ENCODE measurements around the gene TMEM125. TPM values are rescaled to one million over a fixed set of nuclear protein-coding genes. Genes with fewer than 3 reads are reported as not detected.

TMEM125 gene
- not detected for total RNA-seq

DNA sequence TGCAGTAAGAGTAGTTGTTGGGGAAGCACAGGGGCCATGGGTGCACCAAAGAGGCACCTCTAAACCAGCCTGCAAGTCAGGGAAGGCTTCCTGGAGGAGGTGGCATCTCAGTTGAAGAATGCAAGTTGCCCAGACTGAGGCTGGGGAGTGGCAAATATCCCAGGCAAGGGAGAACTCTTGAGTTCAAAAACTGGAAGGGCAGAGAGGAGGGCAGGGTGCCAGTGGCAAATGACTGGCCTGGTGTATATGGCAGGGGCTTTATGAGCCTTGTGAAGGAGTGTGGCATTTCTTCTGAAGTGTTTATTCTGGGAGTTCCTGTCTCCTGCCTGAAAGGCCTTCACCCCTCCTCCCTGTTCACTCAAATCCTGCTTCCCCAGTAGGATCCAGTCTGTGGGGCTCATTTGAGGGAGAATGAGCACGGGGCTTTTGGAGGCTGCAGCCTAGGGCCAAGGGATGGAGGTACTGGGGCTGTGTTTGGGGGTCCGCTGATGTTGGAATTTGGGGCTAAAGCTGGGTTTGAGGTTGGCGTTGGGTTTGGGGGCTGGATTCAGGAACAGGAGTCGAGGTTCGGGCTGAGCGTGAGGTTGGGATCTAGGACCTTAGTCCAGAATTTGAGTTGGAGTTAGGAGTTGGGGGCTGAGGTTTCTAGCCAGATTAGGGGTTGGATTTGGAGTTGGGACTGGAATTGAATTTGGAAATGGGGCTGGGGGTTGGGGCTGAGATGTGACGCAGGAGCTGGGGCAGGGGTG, at the start of gene TMEM125:
Gene TMEM125, plus strand, starts transcription at position 357 of the 749 bp plus-strand sequence. CDS start 2,740 bp downstream, outside the sequence.
- CTCF ChIA-PET, result interaction anchor here (0.9 kb wide), 1 partner anchor 24 kb away, joined by 3 read pairs; no protein-coding TSS in a partner anchor
- POLR2A ChIA-PET, result no interaction called here

DNA sequence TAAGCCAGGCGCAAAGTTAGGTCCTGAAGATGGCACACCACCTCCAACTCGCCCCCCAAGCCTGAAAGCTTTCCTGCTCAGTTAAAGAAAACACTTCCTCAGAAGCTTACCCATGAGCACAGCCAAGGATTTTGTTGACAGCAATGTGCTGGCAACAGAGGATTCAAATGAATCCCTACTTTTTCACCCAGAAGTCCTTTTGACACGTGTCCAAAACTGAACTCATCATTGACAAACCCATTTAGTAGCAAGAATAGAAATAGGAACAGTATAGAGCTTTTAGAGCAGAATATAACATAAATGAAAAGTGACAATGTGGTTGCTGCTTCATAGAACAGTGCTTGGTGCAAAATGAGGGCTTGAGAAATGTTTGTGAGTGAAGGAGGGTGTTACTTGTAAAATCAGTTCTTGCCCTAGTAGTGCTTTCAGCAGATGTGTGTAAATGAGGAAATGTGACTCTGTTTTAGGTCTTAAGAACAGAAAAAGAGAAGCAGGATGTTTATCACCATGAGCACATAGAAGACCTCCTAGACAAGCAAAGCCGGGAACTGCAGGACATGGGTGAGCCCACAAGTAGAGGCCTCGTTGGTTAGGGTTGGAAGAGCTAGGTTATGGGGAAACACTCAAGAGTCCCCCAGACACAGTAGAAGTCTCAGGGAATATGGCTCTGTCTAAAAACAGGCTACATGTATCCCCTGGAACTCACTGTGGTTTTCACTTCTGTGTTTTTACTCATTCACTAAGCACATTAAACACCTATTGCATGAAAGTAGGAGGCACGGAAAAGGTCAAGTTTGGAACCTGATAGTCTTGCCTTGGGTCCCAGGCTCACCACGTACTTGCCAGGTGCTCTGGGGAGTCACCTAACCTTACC, 48.6 kb upstream of the TMEM125 start:
- ChIA-PET CTCF (interaction anchor here (1.3 kb wide), 1 partner anchor 17 kb away, joined by 3 read pairs; no protein-coding TSS in a partner anchor), POLR2A (no interaction called here)

DNA sequence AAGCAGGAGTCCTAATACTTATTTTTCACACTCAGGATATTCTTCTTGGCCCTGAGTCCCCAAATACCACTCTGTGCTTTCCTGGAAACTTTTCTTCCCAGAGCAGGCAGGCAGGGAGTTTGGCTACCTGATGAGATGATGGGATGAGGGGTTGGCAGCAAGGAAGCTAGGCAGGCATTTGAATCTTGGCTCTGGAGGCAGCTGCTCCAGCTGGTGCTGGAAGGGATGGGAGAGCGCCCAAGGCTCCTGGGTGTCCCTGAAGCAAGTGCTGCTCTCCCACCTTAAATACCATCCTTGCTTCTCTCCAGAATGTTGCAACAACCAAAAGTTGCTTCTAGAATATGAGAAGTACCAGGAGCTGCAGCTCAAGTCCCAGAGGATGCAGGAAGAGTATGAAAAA, 48.0 kb upstream of the TMEM125 start:
- ChIA-PET CTCF (no interaction called here), POLR2A (no interaction called here)

DNA sequence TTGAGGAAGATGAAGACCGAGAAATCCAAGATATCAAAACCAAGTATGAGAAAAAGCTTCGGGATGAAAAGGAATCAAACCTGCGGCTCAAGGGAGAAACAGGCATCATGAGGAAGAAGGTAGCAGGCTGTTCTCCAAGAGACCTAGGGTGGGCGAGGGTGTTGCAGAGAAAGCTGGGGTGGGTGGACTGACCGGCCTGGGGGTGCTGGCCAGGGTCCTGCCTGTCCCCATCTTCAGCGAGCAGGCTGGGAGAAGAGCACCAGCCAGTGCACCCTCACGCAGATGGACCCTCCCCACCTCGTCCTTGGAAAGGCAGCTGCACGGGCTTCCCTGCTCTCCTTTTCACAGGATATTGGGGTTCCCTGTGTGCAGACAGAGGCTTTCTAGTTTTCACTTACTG, 46.9 kb upstream of the TMEM125 start:
- ChIA-PET POLR2A (no interaction called here), CTCF (interaction anchor here (1.1 kb wide), 1 partner anchor 192 kb away, joined by 3 read pairs; no protein-coding TSS in a partner anchor)

DNA sequence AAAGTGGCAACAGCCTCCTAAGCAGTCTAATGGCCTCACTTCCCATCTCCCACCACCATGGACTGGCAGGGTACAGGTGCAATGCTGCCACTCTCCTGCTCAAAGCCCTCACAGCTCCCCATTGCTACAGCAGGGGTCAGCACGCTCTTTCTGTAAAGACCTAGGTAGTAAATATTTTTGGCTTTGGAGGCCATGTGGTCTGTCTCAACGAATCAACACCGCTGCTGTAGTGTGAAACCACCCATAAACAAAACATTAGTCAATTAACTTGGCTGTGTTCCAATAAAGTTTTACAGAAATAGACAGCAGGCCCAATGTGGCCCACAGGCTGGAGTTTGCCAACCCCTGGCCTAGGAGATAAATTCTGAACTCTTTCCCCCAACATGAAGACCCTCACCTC, 44.6 kb upstream of the TMEM125 start:
- POLR2A ChIA-PET, result no interaction called here
- CTCF ChIA-PET, result interaction anchor here (1.1 kb wide), 1 partner anchor 189 kb away, joined by 5 read pairs; no protein-coding TSS in a partner anchor

DNA sequence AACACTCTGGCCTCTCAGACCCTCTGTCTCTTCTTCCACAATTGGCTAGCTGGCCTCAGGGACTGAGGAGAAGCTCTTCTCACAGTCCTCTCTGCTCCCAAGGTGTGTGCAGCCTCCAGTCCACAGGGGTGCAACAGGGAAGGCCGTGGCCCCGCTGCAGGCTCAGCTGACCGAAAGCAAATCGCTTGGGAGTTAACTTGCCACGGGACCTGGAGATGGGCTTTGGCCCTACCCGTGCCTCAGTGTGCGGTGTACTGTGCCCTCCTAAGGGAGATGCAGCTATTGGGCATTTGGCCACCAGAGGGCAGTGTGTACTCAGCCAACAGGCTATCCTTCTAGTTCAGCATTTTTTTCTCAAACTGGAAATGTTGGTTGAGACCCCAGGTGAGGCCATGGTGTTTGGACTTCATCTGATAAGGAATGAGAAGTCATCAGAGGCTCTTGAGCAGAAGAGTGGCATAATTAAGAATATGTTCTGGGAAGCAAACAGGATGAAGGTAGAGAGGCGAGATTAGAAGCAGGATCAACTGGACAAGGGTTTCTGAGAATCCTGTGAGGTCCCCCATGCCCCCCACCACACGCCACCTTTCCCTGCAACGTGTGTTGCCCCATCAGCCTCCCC, 42.5 kb upstream of the TMEM125 start:
- CTCF ChIA-PET, result interaction anchor here (0.5 to 4.3 kb wide), 19 partner anchors 8 to 716 kb away, joined by 3 to 35 read pairs (median 3); partner anchors contain the start of gene CDC20
- POLR2A ChIA-PET, result interaction anchor here (1.0 kb wide), 1 partner anchor 131 kb away, joined by 3 read pairs; no protein-coding TSS in a partner anchor

DNA sequence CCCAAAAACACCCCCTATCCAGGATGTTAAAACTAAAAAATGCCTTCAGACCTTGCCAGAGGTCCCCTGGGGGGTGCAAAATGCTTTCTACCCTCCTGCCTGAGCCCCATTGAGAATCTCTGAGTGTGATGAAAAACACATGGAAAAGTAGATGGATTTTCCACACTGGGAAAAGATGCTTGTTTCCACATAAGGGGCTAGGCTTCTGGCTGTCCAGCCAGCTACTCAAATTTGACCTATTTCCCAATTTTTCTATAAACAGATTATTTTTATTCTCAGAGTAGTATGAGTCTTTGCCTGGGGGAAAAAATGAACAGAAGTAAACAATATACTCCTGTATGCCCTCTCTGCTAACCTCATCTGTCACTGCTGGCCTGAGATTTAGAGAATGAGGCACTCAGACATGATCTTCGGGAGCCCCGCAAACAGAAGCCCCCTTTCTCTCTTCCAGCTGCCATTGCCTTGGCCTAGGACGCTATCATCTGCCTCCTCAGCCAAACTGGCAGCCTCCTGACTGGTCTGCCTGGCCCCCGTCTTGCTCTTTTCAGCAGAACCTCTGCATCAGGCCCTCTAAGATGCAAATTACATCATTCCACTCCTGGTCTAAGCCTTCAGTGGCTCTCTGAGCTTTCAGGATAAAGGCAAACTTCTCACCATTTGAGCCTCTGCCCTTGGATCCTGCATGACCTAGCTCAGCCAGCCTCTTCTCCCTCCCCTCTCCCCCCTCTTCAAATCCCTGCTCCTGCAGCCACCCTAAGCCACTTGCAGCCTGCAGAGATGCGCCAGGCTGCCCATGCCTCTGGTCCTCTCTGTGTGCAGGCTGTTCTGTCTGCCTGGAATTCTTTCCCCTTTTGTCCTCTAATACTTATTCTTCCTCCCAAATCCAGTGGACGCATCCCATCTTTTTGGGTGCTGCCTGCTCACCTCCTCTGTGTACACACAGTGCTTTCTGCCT, 39.7 kb upstream of the TMEM125 start:
- CTCF ChIA-PET, result interaction anchor here (4.3 kb wide), 1 partner anchor 185 kb away, joined by 35 read pairs; no protein-coding TSS in a partner anchor
- POLR2A ChIA-PET, result no interaction called here

DNA sequence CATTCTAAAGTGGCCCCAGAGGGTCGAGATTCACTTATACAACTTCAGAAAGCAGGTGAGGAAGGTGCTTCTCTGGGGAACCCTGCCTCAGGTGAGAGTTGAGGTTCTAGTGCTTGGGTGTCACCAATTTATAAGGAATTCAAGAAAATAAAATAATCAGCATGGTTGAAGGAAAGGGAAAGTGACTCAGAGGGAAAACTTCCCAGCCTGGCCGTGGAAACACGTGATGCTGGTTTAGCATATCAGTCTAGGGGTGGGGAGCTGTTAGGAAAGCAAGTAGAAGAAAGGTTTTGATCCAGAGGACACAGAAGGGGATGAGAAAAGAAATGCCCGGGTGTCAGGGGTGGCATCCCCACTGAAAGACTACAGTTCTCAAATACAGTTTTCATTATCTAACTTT, 37.7 kb upstream of the TMEM125 start:
- POLR2A ChIA-PET, result no interaction called here

DNA sequence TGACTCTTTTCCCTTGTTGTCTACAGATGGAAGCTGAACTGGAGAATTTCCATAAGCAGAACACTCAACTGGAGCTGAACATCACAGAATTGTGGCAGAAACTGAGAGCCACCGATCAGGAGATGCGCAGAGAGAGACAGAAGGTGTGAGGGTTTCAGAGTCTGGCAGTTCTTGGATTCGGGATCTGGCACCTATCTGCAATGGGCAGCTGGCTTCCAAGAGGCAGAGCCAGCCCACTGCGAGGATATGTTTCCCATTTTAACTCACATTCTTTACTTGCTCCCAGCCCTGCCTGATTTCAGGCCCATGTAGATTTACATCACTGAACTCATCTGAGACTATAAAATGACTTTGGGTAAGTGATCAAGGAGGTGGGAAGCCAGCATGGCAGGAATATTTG, 37.3 kb upstream of the TMEM125 start:
- CTCF ChIA-PET, result interaction anchor here (0.6 kb wide), 1 partner anchor 157 kb away, joined by 3 read pairs; no protein-coding TSS in a partner anchor
- POLR2A ChIA-PET, result no interaction called here

More for the DNA sequence above, 37.7 kb upstream of the TMEM125 start:
- CTCF ChIA-PET, result interaction anchor here (0.6 to 0.7 kb wide), 2 partner anchors 157 to 186 kb away, joined by 3 read pairs; no protein-coding TSS in a partner anchor

DNA sequence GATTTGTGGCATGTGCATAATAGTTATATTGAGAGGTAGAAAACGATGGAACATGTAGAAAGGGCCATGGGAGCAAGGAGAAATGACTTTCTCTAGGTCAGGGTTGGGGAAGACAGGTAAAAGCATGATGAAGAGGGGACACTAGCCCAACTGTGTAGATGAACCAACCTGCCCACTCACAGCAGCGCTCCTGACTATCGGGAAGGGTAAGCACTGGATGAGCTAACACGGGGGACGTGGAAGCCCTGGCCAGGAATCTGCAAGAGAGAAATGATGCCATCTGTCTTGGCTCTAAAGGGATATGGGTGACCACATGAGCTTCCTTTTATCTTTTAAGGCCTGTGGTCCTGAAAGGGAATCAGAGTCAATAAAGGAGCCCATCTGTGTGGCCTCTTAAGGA, 36.2 kb upstream of the TMEM125 start:
- CTCF ChIA-PET, result no interaction called here
- POLR2A ChIA-PET, result no interaction called here

DNA sequence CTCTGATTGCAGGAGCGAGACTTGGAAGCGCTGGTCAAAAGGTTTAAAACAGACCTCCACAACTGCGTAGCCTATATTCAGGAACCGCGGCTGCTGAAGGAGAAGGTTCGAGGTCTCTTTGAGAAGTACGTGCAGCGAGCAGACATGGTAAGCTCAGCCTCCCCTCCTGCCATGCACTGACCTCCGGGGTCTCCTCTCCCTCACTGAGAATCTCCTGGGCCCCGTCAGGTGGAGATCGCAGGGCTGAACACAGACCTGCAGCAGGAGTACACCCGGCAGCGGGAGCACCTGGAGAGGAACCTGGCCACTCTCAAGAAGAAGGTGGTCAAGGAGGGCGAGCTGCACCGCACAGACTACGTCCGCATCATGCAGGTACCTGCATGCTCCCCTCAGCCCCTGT, 35.5 kb upstream of the TMEM125 start:
- CTCF ChIA-PET, result interaction anchor here (0.6 kb wide), 1 partner anchor 15 kb away, joined by 3 read pairs; no protein-coding TSS in a partner anchor
- POLR2A ChIA-PET, result no interaction called here

DNA sequence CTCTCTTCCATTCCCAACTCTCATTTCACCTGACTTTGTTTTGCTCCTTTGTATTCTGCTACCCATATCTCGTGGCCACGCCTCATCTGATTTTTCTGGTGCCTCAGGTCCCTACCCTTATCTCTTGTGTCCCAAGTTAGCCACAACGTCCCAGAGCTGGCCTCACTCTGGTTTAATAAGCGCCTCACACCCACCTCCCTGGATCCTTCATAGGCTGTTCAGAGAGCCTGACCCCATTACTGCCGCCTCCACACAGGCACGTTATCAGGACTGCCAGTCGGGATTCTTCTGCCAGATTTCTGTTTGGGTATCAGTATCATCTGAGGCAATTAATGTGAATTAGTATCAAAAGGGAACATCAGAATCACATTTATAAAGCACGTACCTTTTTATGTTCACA, 34.7 kb upstream of the TMEM125 start:
- CTCF ChIA-PET, result interaction anchor here (1.1 kb wide), 1 partner anchor 8 kb away, joined by 3 read pairs; no protein-coding TSS in a partner anchor
- POLR2A ChIA-PET, result no interaction called here

DNA sequence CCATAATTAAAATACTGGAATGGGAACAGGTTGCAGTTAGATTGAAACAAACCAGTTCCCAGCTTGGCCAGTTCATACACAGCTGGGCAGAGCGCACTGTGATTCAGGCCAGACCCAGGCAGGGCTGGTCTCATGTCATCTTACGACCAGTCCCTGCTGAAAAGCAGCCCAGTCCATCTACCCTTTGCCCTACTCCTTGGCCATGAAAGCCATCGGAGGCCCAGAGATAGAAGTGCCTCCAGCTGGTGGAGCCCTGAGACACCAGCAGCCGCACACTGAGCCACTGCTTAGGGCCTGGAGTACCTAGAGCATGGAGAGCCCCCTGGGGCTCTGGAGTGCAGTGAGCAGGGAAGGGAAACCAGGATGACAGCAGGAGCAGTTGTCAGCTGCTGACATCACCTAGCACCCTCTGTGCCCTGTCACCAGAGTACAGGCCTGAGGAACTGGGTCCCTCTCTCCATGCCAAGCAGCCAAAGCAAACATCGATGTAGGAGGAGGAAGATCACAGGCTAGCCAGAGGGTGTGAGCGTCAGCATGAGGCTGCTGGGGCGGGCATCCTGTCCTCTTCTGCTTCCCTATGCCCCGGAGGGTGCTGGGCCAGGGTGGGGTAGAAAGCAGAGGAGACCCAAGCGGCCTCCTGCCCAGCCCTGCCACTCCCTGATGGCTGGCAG, 34.2 kb upstream of the TMEM125 start:
- CTCF ChIA-PET, result interaction anchor here (1.1 kb wide), 1 partner anchor 8 kb away, joined by 3 read pairs; no protein-coding TSS in a partner anchor
- POLR2A ChIA-PET, result no interaction called here

DNA sequence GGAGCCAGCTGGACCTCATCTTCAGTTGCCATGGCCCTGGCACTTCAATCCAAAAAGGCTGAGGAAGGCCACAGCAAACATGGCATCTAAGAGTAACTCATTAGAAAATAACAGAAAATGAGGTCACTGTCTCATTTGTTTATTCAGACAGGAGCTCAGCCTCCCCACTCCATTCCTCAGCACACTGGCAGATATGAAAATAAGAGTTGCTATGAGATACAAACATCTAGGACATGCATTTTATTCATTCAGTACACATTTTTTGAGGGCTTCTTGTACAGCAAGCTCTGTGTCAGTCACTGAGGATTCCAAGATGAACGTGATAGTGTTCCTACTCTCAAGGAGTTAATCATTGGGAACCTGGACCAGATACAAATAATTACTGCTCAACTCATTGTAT, 32.7 kb upstream of the TMEM125 start:
- POLR2A ChIA-PET, result no interaction called here
- CTCF ChIA-PET, result interaction anchor here (1.5 kb wide), 1 partner anchor 17 kb away, joined by 3 read pairs; no protein-coding TSS in a partner anchor

DNA sequence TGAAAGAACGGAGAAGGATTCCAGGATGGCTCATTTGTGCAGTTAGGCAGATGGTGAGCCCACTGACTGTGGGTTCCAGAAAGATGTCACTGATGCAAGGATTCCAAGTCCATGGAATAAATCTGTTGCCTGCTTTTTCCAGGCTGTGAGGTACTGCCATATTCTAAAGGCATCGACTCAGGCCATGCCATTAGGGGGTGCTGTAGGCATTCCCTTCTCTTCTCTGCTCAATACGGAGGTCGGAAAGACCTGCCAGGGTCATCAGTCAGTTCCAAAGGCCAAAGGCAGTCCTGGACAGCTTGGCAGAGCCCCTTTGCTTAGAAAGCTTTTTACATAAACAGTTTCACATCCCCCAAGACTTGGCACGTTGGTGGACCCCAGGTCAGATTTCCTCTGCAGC, 31.7 kb upstream of the TMEM125 start:
- ChIA-PET POLR2A (no interaction called here), CTCF (interaction anchor here (1.0 to 1.5 kb wide), 2 partner anchors 18 to 292 kb away, joined by 3 read pairs; no protein-coding TSS in a partner anchor)

DNA sequence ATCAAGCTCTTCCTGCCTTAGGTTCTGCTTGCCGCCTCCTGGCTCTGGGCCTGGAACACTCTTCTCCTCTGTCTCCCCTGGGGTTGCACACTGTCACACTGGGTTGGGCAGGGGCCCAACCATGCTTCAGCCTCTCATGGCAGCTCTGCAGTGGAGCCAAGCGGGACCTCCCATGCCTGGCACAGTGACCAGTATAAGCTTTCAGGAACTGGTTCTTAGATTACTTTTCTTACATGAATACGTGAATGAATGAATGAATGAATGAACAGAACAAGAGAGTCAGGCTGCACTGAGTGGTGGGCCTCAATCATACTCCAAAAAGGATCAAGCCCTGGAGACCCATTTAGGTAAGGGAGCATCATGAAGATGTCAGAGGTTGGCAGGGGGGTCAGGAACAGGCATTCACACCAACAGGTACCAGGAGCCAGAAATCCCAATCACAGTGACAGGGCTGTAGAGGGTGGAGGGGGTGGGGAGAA, 30.8 kb upstream of the TMEM125 start:
- POLR2A ChIA-PET, result no interaction called here
- CTCF ChIA-PET, result interaction anchor here (1.0 to 2.3 kb wide), 2 partner anchors 176 to 291 kb away, joined by 3 to 5 read pairs; no protein-coding TSS in a partner anchor

DNA sequence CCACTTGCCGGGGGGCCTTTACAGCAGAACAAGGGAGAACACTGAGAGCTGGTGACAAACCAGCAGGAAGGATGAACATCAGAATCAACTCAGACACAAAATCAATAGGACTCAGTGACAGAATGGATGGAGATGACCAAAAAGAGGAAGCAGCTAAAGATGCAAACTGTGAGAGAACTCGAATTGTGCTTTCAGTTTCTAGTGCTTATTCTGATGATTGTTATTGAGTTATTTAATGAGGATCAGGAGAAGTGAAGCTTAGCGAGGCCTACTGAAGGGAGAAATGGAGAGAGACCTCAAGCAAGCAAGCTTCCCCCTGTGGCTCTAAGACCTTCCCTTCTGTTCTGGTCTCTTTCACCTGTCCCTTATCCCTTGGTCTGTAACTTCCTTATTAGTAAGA, 30.3 kb upstream of the TMEM125 start:
- ChIA-PET CTCF (interaction anchor here (2.3 kb wide), 1 partner anchor 175 kb away, joined by 5 read pairs; no protein-coding TSS in a partner anchor), POLR2A (no interaction called here)

DNA sequence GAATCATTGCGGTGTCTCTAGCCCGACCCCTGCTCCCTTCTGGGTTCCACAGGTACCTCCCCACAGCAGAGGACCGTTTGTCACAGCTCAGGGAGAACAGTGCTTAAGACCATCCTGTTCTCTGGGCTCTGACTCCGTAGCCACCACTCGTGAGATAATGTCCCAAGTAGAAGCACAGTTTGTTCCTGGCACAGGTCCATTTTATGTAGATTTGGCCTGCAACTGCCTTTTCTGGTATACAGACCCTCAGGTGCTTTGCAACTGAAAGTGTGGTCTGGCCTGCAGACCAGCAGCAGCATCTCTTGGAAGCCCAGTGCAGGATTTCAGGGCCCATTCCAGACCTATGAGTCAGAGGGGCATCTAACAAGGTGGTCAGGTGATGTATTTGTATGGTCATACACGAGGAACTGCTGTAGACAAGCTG, 28.4 kb upstream of the TMEM125 start:
- CTCF ChIA-PET, result interaction anchor here (2.3 kb wide), 1 partner anchor 173 kb away, joined by 5 read pairs; no protein-coding TSS in a partner anchor

More for the DNA sequence above, 28.4 kb upstream of the TMEM125 start:
- POLR2A ChIA-PET, result no interaction called here
